ENCODE results near the gene STXBP1.

GRCh38 chr9:127633216-127633862 is 21.3 kb downstream of the STXBP1 start:
- TF ChIP-seq CTCF (conservative IDR thresholded peaks at IDR 0.05) (no peak), EZH2 (IDR thresholded peaks at IDR 0.05; ENCODE audit: low read depth) (no peak)
